T-helper 1 cell (primary cell): ENCODE measurements around the gene ROR2.

ENCODE experiments used
- DNase-seq, 5 donors: peaks; one replicate each; pipeline ENCODE4 v3.0.0-alpha.2; 2012 to 2020

Gene ROR2

GRCh38 chr9:91900055-91900796 is 49.8 kb downstream of the ROR2 start:
- no peak for DNase-seq

GRCh38 chr9:91899594-91899993 is 50.4 kb downstream of the ROR2 start:
- DNase-seq, result no peak

GRCh38 chr9:91899219-91899563 is 50.8 kb downstream of the ROR2 start:
- no peak for DNase-seq

- no peak for DNase-seq
These were observed 51.4 kb downstream of the ROR2 start for GRCh38 chr9:91898451-91899218.

GRCh38 chr9:91897201-91897600 is 52.8 kb downstream of the ROR2 start:
- no peak for DNase-seq

GRCh38 chr9:91896513-91897121 is 53.4 kb downstream of the ROR2 start:
- no peak for DNase-seq

- DNase-seq, result no peak
These were observed 53.9 kb downstream of the ROR2 start for GRCh38 chr9:91896097-91896496.

GRCh38 chr9:91894536-91894935 is 55.5 kb downstream of the ROR2 start:
- DNase-seq, result no peak

- DNase-seq, result no peak
These were observed 56.0 kb downstream of the ROR2 start for GRCh38 chr9:91894023-91894422.

- no peak for DNase-seq
These were observed 58.1 kb downstream of the ROR2 start for GRCh38 chr9:91891915-91892314.

- no peak for DNase-seq
These were observed 59.4 kb downstream of the ROR2 start for GRCh38 chr9:91890662-91891061.

- DNase-seq, result no peak
These were observed 60.7 kb downstream of the ROR2 start for GRCh38 chr9:91889161-91889911.

- DNase-seq, result no peak
These were observed 63.5 kb downstream of the ROR2 start for GRCh38 chr9:91886414-91887076.

GRCh38 chr9:91885746-91886413 is 64.1 kb downstream of the ROR2 start:
- no peak for DNase-seq

- no peak for DNase-seq
These were observed 65.0 kb downstream of the ROR2 start for GRCh38 chr9:91884696-91885687.

GRCh38 chr9:91884153-91884552 is 65.9 kb downstream of the ROR2 start:
- DNase-seq, result no peak

- DNase-seq, result no peak
These were observed 66.5 kb downstream of the ROR2 start for GRCh38 chr9:91883503-91883902.

- DNase-seq, result no peak
These were observed 67.4 kb downstream of the ROR2 start for GRCh38 chr9:91882627-91883026.

GRCh38 chr9:91880378-91880972 is 69.6 kb downstream of the ROR2 start:
- no peak for DNase-seq

- DNase-seq, result no peak
These were observed 70.8 kb downstream of the ROR2 start for GRCh38 chr9:91879231-91879630.
